KMS-11 (cell line): ENCODE measurements around the gene PLVAP.

Source experiments
- H2AFZ ChIP-seq: fragments of 200-600 bp; sonication (generic); 2 replicates; pipeline ENCODE4 v1.6.1; 2016; ENCODE audit warnings: antibody characterized with exemption, mixed run types, low read depth
- H3K27ac ChIP-seq: fragments of 200-600 bp; sonication (generic); 2 replicates; pipeline ENCODE4 v1.6.1; 2016; ENCODE audit warnings: mild to moderate bottlenecking, mixed run types
- H3K27me3 ChIP-seq: fragments of 200-600 bp; sonication (generic); 2 replicates; pipeline ENCODE4 v1.6.1; 2017; ENCODE audit warnings: mild to moderate bottlenecking, low read depth, mixed run types, moderate library complexity; ENCODE audit not compliant: insufficient read depth
- H3K36me3 ChIP-seq: fragments of 200-600 bp; sonication (generic); 2 replicates; pipeline ENCODE4 v1.6.1; 2017; ENCODE audit warnings: mild to moderate bottlenecking, mixed run types; ENCODE audit not compliant: insufficient read depth
- H3K4me1 ChIP-seq: fragments of 200-600 bp; sonication (generic); 2 replicates; pipeline ENCODE4 v1.6.1; 2016; ENCODE audit warnings: mild to moderate bottlenecking, low read depth, mixed run types; ENCODE audit not compliant: poor library complexity, severe bottlenecking
- H3K4me2 ChIP-seq: fragments of 200-600 bp; sonication (generic); 2 replicates; pipeline ENCODE4 v1.7.0; 2016; ENCODE audit warnings: mild to moderate bottlenecking, mixed run types
- H3K4me3 ChIP-seq: fragments of 200-600 bp; sonication (generic); IDR thresholded peaks from 2 replicates; pipeline ENCODE4 v1.6.1; 2017; ENCODE audit warnings: low read depth, low read length, mixed read lengths; ENCODE audit not compliant: insufficient read depth
- H3K79me2 ChIP-seq: fragments of 200-600 bp; sonication (generic); 2 replicates; pipeline ENCODE4 v1.6.1; 2016; ENCODE audit warnings: low read depth, mixed run types; ENCODE audit not compliant: insufficient read depth
- H3K9ac ChIP-seq: fragments of 200-600 bp; sonication (generic); 2 replicates; pipeline ENCODE4 v1.6.1; 2016; ENCODE audit warnings: mild to moderate bottlenecking, mixed run types
- H4K20me1 ChIP-seq: fragments of 200-600 bp; sonication (generic); 2 replicates; pipeline ENCODE4 v1.6.1; 2016; ENCODE audit warnings: mild to moderate bottlenecking, mixed run types; ENCODE audit not compliant: insufficient read depth
- CTCF ChIP-seq: fragments of 200-600 bp; sonication (generic); conservative IDR thresholded peaks from 2 replicates; pipeline ENCODE4 v1.6.1; 2017; ENCODE audit warnings: low read depth, mild to moderate bottlenecking, antibody characterized with exemption, low read length, moderate library complexity, mixed read lengths

The PLVAP gene

GRCh38 chr19:17376935-17377600 is at the start of gene PLVAP:
PLVAP (minus strand) TSS chr19:17377342; CDS start chr19:17377288, 54 bp downstream.
- no peaks in the 10 kb centered on the region for H3K79me2 ChIP-seq
- H2AFZ ChIP-seq, result no peak within 1 kb of the TSS
- H3K9ac ChIP-seq, result no peak within 1 kb of the TSS
- H3K4me1 ChIP-seq, result peaks cover 8% of the 10 kb centered on the region
- no peak within 1 kb of the TSS for H3K4me3 ChIP-seq
- no peak for TF ChIP-seq CTCF
- no peak within 1 kb of the TSS for H3K4me2 ChIP-seq
- no peaks in the 10 kb centered on the region for H3K36me3 ChIP-seq
- no peak within 1 kb of the TSS for H3K27ac ChIP-seq
- H3K27me3 ChIP-seq, result peaks cover 5% of the 10 kb centered on the region; the same call in 1 of the 2 replicates
- no peaks in the 10 kb centered on the region for H4K20me1 ChIP-seq

DNA sequence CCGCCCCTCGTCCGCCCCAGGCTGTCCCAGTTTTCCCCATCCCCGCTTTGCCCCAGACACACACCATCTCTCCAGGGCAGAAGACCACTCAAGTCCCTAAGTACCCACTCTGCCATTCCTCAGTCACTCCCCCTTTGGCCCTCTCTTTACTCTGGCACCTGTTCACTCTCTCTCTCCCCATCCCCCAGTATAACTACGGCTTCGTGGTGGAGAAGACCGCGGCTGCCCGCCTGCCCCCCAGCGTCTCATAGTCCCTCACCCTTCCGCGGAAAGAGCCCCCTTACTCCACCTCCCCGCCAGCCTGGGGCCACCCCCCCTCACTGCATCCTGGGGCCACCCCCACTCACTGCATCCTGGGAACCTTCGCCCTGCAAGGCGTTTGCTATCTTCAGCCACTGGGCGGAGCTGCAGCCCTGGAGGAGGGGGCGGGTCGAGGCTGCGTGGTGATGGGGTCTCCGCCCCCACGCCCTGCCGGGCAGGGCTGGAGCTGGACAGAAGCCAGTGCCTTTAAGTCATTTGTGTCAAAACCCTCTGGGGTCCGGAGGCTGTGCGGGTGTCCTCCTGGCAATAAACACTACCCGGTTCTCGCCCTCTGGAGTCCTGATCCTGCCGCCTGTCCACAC is 47.7 kb upstream of the PLVAP start:
- Histone ChIP-seq H3K36me3 (no peaks in the 10 kb centered on the region), H2AFZ (no peak overlapping the region), H3K79me2 (no peaks in the 10 kb centered on the region), H4K20me1 (no peaks in the 10 kb centered on the region), H3K9ac (no peak overlapping the region), H3K27me3 (no peaks in the 10 kb centered on the region), H3K4me2 (no peak overlapping the region), H3K27ac (no peak overlapping the region), H3K4me3 (no peak overlapping the region), H3K4me1 (peaks cover 11% of the 10 kb centered on the region)
- TF ChIP-seq CTCF, result no peak

- Histone ChIP-seq H3K9ac (no peak overlapping the region), H3K4me2 (no peak overlapping the region)
Measured at GRCh38 chr19:17423429-17424208, 46.5 kb upstream of the PLVAP start.

DNA sequence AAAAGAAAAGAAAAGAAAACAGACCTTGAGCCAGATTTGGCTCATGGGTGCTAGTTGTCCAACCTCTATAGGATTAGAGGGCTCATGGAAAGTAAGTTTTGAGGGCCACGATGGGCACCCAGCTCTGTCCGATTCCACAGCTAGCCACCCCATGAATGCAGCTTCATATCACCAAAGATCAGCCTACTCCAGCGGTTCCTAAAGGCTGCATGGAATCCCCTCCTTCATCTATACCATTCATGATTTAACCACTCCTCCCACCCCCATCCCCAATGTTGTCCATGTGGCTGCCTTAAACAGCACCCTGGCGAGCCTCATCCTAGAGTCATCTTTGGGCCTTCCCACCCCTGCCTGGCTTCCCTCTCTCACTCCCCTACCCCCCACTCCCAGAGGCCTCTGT is 44.8 kb upstream of the PLVAP start:
- Histone ChIP-seq H3K9ac (no peak overlapping the region), H3K4me1 (peaks cover 13% of the 10 kb centered on the region), H3K27ac (no peak overlapping the region), H2AFZ (no peak overlapping the region), H3K4me2 (no peak overlapping the region), H3K27me3 (no peaks in the 10 kb centered on the region), H4K20me1 (no peaks in the 10 kb centered on the region), H3K4me3 (no peak overlapping the region), H3K79me2 (no peaks in the 10 kb centered on the region), H3K36me3 (no peaks in the 10 kb centered on the region)
- TF ChIP-seq CTCF, result no peak

More at GRCh38 chr19:17423429-17424208, 46.5 kb upstream of the PLVAP start:
- Histone ChIP-seq H3K36me3 (no peaks in the 10 kb centered on the region), H3K27me3 (no peaks in the 10 kb centered on the region), H3K27ac (no peak overlapping the region), H2AFZ (no peak overlapping the region), H4K20me1 (no peaks in the 10 kb centered on the region), H3K4me3 (no peak overlapping the region), H3K4me1 (peaks cover 18% of the 10 kb centered on the region), H3K79me2 (no peaks in the 10 kb centered on the region)
- no peak for TF ChIP-seq CTCF
